SK-N-MC (cell line): Measurements from ENCODE around the gene ASB3.

Experiments
- EZH2 ChIP-seq: fragments of 200-600 bp; sonication (generic); IDR thresholded peaks from one replicate; pipeline ENCODE4 v1.6.1; 2017; ENCODE audit warnings: antibody characterized with exemption
- POLR2AphosphoS5 ChIP-seq: IDR thresholded peaks from 2 replicates; pipeline ENCODE4 v1.6.1; 2012; ENCODE audit warnings: mild to moderate bottlenecking, low read depth, low read length, borderline replicate concordance

GRCh38 chr2:53755121-53755520 lies 31.6 kb downstream of the ASB3 start:
- TF ChIP-seq EZH2 (no peak), POLR2AphosphoS5 (no peak)
